HCT116 (cell line): ENCODE results near the gene ASB11. TPM values are rescaled to one million over a fixed set of nuclear protein-coding genes. Genes with fewer than 3 reads are reported as not detected.

ENCODE experiments used
- ATAC-seq: fragments of 200-7000 bp; cut with Tn5 transposase; 2 replicates; pipeline ENCODE4 v1.9.1; 2020; ENCODE audit warnings: mild to moderate bottlenecking, moderate library complexity
- BruUV-seq: library from RNA; stranded (reverse); fragments of 400-500 nt; replicated peaks from 2 replicates; lab custom pipeline; 2021; lab: Mats Ljungman, UMichigan
- CTCF ChIA-PET: fragments of 300-600 bp; sonication (Branson Sonifier 250); formaldehyde crosslinking; loops from one replicate; lab custom pipeline; 2021; ENCODE audit warnings: antibody characterized with exemption; lab: Charles Lee
- POLR2A ChIA-PET: fragments of 300-600, 350-600 bp; sonication (Branson Sonifier 250); formaldehyde crosslinking; loops from one replicate; lab custom pipeline; 2021; ENCODE audit warnings: antibody characterized with exemption; lab: Charles Lee
- RAD21 ChIA-PET, 2 experiments: fragments of 300-600 bp; sonication (Branson Sonifier 250); formaldehyde crosslinking; loops; one replicate each; lab custom pipeline; 2023; ENCODE audit warnings: low total read pairs in 2 of 2; ENCODE audit not compliant: uncharacterized antibody in 2 of 2, unreplicated experiment in 2 of 2, low non-redundant PET in 1 of 2; lab: Charles Lee
- DNase-seq: peaks from one replicate; pipeline ENCODE4 v3.0.0-alpha.2; 2010; ENCODE audit warnings: low read depth, low spot score
- H2AFZ ChIP-seq: fragments of 200-600 bp; shearing (Covaris generic), sonication (generic); 2 replicates; pipeline ENCODE4 v1.6.1; 2017; ENCODE audit warnings: low read depth, mixed run types, mixed read lengths, antibody characterized with exemption, low read length; ENCODE audit not compliant: poor library complexity, severe bottlenecking
- H3K27ac ChIP-seq: 2 replicates; pipeline ENCODE4 v1.5.1; 2012; ENCODE audit warnings: low read depth, low read length
- H3K27me3 ChIP-seq: fragments of 200-600 bp; sonication (generic); 2 replicates; pipeline ENCODE4 v1.6.1; 2016; ENCODE audit warnings: mixed run types, low read length, mixed read lengths; ENCODE audit not compliant: insufficient read depth
- H3K36me3 ChIP-seq, 2 experiments: fragments of 200-500 bp in 1 of 2; fragments of 200-600 bp in 1 of 2; sonication (Bioruptor generic) in 1 of 2; sonication (generic) in 1 of 2; 2 replicates each; pipeline versions ENCODE4 v1.5.1 to v1.6.1; 2014 to 2016; ENCODE audit warnings: low read length in 2 of 2, inconsistent platforms in 1 of 2, mixed read lengths in 1 of 2, mixed run types in 1 of 2; ENCODE audit not compliant: insufficient read depth in 2 of 2, control insufficient read depth in 1 of 2
- H3K4me1 ChIP-seq, 2 experiments: fragments of 200-600 bp in 1 of 2; sonication (generic) in 1 of 2; 2 replicates each; pipeline versions ENCODE4 v1.5.1 to v1.6.1; 2012 to 2017; ENCODE audit warnings: low read length in 2 of 2, inconsistent platforms in 1 of 2, mild to moderate bottlenecking in 1 of 2, mixed read lengths in 1 of 2, mixed run types in 1 of 2, moderate library complexity in 1 of 2; ENCODE audit not compliant: insufficient read depth in 2 of 2, control insufficient read depth in 1 of 2
- H3K4me2 ChIP-seq: fragments of 200-600 bp; sonication (generic); 2 replicates; pipeline ENCODE4 v1.6.1; 2017; ENCODE audit warnings: mixed run types, low read length, mixed read lengths
- H3K4me3 ChIP-seq, 2 experiments: fragments of 200-600 bp in 1 of 2; sonication (generic) in 1 of 2; replicated peaks in 1 of 2; 2 replicates each; pipeline ENCODE4 v1.5.1; 2011 to 2016; ENCODE audit warnings: low read length in 2 of 2, control low read depth in 1 of 2, low read depth in 1 of 2, mild to moderate bottlenecking in 1 of 2, mixed read lengths in 1 of 2, mixed run types in 1 of 2
- H3K79me2 ChIP-seq: fragments of 200-600 bp; sonication (generic); 2 replicates; pipeline ENCODE4 v1.6.1; 2017; ENCODE audit warnings: mild to moderate bottlenecking, mixed run types, low read length, moderate library complexity, mixed read lengths; ENCODE audit not compliant: insufficient read depth
- H3K9ac ChIP-seq: fragments of 200-600 bp; sonication (generic); 2 replicates; pipeline ENCODE4 v1.6.1; 2016; ENCODE audit warnings: low read length, mixed read lengths
- H3K9me2 ChIP-seq: fragments of 200-600 bp; sonication (generic), shearing (Covaris generic); 2 replicates; pipeline ENCODE4 v1.6.1; 2017; ENCODE audit warnings: mixed run types, mild to moderate bottlenecking, moderate library complexity; ENCODE audit not compliant: insufficient read depth
- H3K9me3 ChIP-seq, 2 experiments: fragments of 200-500 bp in 1 of 2; fragments of 200-600 bp in 1 of 2; sonication (Bioruptor generic) in 1 of 2; sonication (generic) in 1 of 2; 2 replicates each; pipeline ENCODE4 v1.6.1; 2014 to 2017; ENCODE audit warnings: low read length in 2 of 2, mixed read lengths in 2 of 2, inconsistent platforms in 1 of 2, low read depth in 1 of 2, mild to moderate bottlenecking in 1 of 2, mixed run types in 1 of 2, moderate library complexity in 1 of 2; ENCODE audit not compliant: control insufficient read depth in 1 of 2, insufficient read depth in 1 of 2
- H4K20me1 ChIP-seq: fragments of 200-600 bp; sonication (generic), shearing (Covaris generic); 2 replicates; pipeline ENCODE4 v1.6.1; 2017; ENCODE audit warnings: mixed run types, mild to moderate bottlenecking, moderate library complexity; ENCODE audit not compliant: insufficient read depth
- CBX3 ChIP-seq: IDR thresholded peaks from 2 replicates; pipeline ENCODE4 v1.6.1; 2012; ENCODE audit warnings: low read depth
- CEBPB ChIP-seq: IDR thresholded peaks from 2 replicates; pipeline ENCODE4 v1.6.1; 2012; ENCODE audit warnings: low read depth
- EGR1 ChIP-seq: IDR thresholded peaks from 2 replicates; pipeline ENCODE4 v1.6.1; 2012; ENCODE audit warnings: low read depth
- ELF1 ChIP-seq: IDR thresholded peaks from 2 replicates; pipeline ENCODE4 v1.6.1; 2012; ENCODE audit warnings: low read depth, borderline replicate concordance
- EZH2 ChIP-seq: fragments of 200-600 bp; sonication (generic); IDR thresholded peaks from 2 replicates; pipeline ENCODE4 v1.6.1; 2017; ENCODE audit warnings: antibody characterized with exemption, mixed run types
- EZH2phosphoT487 ChIP-seq: fragments of 200-600 bp; IDR thresholded peaks from 2 replicates; pipeline ENCODE4 v1.6.1; 2018; ENCODE audit warnings: antibody characterized with exemption, borderline replicate concordance
- FOSL1 ChIP-seq: IDR thresholded peaks from 2 replicates; pipeline ENCODE4 v1.6.1; 2012; ENCODE audit warnings: low read depth
- JUND ChIP-seq: IDR thresholded peaks from 2 replicates; pipeline ENCODE4 v1.6.1; 2012
- POLR2A ChIP-seq: IDR thresholded peaks from 2 replicates; pipeline ENCODE4 v1.7.0; 2011; ENCODE audit warnings: borderline replicate concordance; ENCODE audit not compliant: insufficient read depth, insufficient read length; ENCODE audit errors: extremely low read depth
- POLR2AphosphoS5 ChIP-seq: IDR thresholded peaks from 2 replicates; pipeline ENCODE4 v1.6.1; 2011; ENCODE audit warnings: mild to moderate bottlenecking, low read depth, low read length, moderate library complexity
- RAD21 ChIP-seq: IDR thresholded peaks from 2 replicates; pipeline ENCODE4 v1.6.1; 2012; ENCODE audit warnings: low read depth, mild to moderate bottlenecking
- REST ChIP-seq: IDR thresholded peaks from 2 replicates; pipeline ENCODE4 v1.6.1; 2012; ENCODE audit warnings: low read depth
- SIN3A ChIP-seq: IDR thresholded peaks from 2 replicates; pipeline ENCODE4 v1.6.1; 2012; ENCODE audit warnings: low read depth
- SRF ChIP-seq: IDR thresholded peaks from 2 replicates; pipeline ENCODE4 v1.6.1; 2012; ENCODE audit warnings: low read depth
- TCF7L2 ChIP-seq: IDR thresholded peaks from 2 replicates; pipeline ENCODE4 v1.7.0; 2011; ENCODE audit warnings: borderline replicate concordance, inconsistent platforms; ENCODE audit not compliant: insufficient read depth, insufficient read length; ENCODE audit errors: extremely low read depth
- YY1 ChIP-seq: IDR thresholded peaks from 2 replicates; pipeline ENCODE4 v1.6.1; 2011; ENCODE audit warnings: low read length, low read depth, moderate library complexity, mild to moderate bottlenecking; ENCODE audit not compliant: insufficient replicate concordance; ENCODE audit errors: extremely low read depth
- ZFX ChIP-seq: fragments of 450-650 bp; IDR thresholded peaks from 2 replicates; pipeline ENCODE4 v1.6.1; 2017
- ZNF274 ChIP-seq: fragments of 200-500 bp; sonication (Bioruptor generic); IDR thresholded peaks from 2 replicates; pipeline ENCODE4 v1.6.1; 2014; ENCODE audit warnings: mild to moderate bottlenecking, low read depth, low read length, inconsistent platforms
- intact Hi-C: fragments of 100-400 bp; cut with micrococcal nuclease; formaldehyde crosslinking; loops from 2 replicates; pipeline ENCODE4 v1.10.0; 2022
- total RNA-seq: library from RNA; stranded (reverse); gene quantifications from one replicate; pipeline ENCODE4 v1.2.1, GENCODE V29; 2021; ENCODE audit not compliant: unreplicated experiment
- TF ChIP-seq, protein P1 (sequence below), 3 experiments: fragments of 200-600 bp in 1 of 3; sonication (generic) in 1 of 3; IDR thresholded peaks in 2 of 3; conservative IDR thresholded peaks in 1 of 3; 2 replicates each; pipeline ENCODE4 v1.5.1; 2012 to 2017; ENCODE audit warnings: low read depth in 2 of 3, low read length in 2 of 3, antibody characterized with exemption in 1 of 3, borderline replicate concordance in 1 of 3, control low read depth in 1 of 3, mild to moderate bottlenecking in 1 of 3, mixed read lengths in 1 of 3, mixed run types in 1 of 3, moderate library complexity in 1 of 3; ENCODE audit not compliant: insufficient read depth in 1 of 3
- TF ChIP-seq, protein P2 (sequence below): IDR thresholded peaks from 2 replicates; pipeline ENCODE4 v1.6.1; 2011; ENCODE audit warnings: mild to moderate bottlenecking, low read length, moderate library complexity; ENCODE audit not compliant: insufficient replicate concordance; ENCODE audit errors: extremely low read depth

The ASB11 gene
- total RNA-seq, 1 experiment from 2014 or later: not detected

DNA sequence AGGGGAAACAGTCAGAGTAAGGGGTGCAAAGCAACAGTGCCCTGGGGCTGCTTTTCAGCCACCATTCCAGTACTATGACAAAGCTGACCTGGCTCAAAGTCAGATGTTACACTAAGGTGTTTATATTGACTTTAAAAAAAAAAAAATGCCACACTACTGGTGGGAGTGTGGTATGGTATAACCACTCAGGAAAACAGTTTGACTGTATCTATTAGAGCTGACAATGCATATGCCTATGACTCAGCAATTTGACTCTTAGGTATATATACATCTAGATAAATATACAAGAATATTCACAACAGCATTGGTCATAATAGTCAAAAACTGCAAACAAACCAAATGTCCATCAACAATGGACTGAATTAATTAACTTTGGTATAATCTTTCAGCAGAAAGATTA, 60.6 kb downstream of the ASB11 start:
- Histone ChIP-seq H3K36me3 (no peaks in the 10 kb centered on the region), H3K79me2 (no peaks in the 10 kb centered on the region), H3K4me2 (no peak overlapping the region), H3K27ac (no peak overlapping the region), H3K9me2 (no peaks in the 10 kb centered on the region), H3K4me1 (no peaks in the 10 kb centered on the region), H3K9ac (no peak overlapping the region), H3K27me3 (no peaks in the 10 kb centered on the region), H3K9me3 (no peaks in the 10 kb centered on the region), H2AFZ (no peak overlapping the region), H4K20me1 (no peaks in the 10 kb centered on the region), H3K4me3 (no peak overlapping the region)
- RAD21 ChIA-PET: no interaction called here
- CTCF ChIA-PET: no interaction called here
- no TSS peak for BruUV-seq
- no peak for TF ChIP-seq ZFX
- TF ChIP-seq EZH2: no peak
- no peak for TF ChIP-seq POLR2A
- no peak for TF ChIP-seq RAD21
- TF ChIP-seq ZNF274: no peak
- no peak for TF ChIP-seq SRF
- no peak for TF ChIP-seq CEBPB
- no peak for TF ChIP-seq REST
- TF ChIP-seq CBX3: no peak
- no peak for TF ChIP-seq YY1
- TF ChIP-seq FOSL1: no peak
- TF ChIP-seq, protein P1, sequence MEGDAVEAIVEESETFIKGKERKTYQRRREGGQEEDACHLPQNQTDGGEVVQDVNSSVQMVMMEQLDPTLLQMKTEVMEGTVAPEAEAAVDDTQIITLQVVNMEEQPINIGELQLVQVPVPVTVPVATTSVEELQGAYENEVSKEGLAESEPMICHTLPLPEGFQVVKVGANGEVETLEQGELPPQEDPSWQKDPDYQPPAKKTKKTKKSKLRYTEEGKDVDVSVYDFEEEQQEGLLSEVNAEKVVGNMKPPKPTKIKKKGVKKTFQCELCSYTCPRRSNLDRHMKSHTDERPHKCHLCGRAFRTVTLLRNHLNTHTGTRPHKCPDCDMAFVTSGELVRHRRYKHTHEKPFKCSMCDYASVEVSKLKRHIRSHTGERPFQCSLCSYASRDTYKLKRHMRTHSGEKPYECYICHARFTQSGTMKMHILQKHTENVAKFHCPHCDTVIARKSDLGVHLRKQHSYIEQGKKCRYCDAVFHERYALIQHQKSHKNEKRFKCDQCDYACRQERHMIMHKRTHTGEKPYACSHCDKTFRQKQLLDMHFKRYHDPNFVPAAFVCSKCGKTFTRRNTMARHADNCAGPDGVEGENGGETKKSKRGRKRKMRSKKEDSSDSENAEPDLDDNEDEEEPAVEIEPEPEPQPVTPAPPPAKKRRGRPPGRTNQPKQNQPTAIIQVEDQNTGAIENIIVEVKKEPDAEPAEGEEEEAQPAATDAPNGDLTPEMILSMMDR (IDR thresholded peaks at IDR 0.05 in 2 of 3, conservative IDR thresholded peaks at IDR 0.05 in 1 of 3; ENCODE audit: borderline replicate concordance in 1 of 3, insufficient read depth in 1 of 3, low read depth in 2 of 3, low read length in 2 of 3): no peak
- TF ChIP-seq, protein P2, sequence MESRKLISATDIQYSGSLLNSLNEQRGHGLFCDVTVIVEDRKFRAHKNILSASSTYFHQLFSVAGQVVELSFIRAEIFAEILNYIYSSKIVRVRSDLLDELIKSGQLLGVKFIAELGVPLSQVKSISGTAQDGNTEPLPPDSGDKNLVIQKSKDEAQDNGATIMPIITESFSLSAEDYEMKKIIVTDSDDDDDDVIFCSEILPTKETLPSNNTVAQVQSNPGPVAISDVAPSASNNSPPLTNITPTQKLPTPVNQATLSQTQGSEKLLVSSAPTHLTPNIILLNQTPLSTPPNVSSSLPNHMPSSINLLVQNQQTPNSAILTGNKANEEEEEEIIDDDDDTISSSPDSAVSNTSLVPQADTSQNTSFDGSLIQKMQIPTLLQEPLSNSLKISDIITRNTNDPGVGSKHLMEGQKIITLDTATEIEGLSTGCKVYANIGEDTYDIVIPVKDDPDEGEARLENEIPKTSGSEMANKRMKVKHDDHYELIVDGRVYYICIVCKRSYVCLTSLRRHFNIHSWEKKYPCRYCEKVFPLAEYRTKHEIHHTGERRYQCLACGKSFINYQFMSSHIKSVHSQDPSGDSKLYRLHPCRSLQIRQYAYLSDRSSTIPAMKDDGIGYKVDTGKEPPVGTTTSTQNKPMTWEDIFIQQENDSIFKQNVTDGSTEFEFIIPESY: no peak
- TF ChIP-seq POLR2AphosphoS5: no peak
- no peak for TF ChIP-seq JUND
- no peak for TF ChIP-seq EGR1
- no peak for TF ChIP-seq ELF1
- TF ChIP-seq EZH2phosphoT487: no peak
- no peak for TF ChIP-seq SIN3A
- TF ChIP-seq TCF7L2: no peak
- intact Hi-C loops: no loop called here
- no peak for DNase-seq
- POLR2A ChIA-PET: no interaction called here
- no peak for ATAC-seq
